ENCODE results near the gene OXNAD1.

The OXNAD1 gene

GRCh38 chr3:16264708-16265454 is at the start of gene OXNAD1, which contains the start of gene DPH3:
TSS of gene OXNAD1 (plus strand) at chr3:16265212. CDS start at chr3:16270953, 5,741 bp downstream.
TSS of gene DPH3 (minus strand) at chr3:16264943. CDS start at chr3:16264876, 67 bp downstream.
- in situ Hi-C loops (cut with MboI; ENCODE audit: low sequenced_read_pairs), result no loop called here

GRCh38 chr3:16216373-16216935 is 48.6 kb upstream of the OXNAD1 start:
- in situ Hi-C loops (cut with MboI; ENCODE audit: low sequenced_read_pairs), result no loop called here

GRCh38 chr3:16219777-16220176 is 45.2 kb upstream of the OXNAD1 start:
- in situ Hi-C loops (cut with MboI; ENCODE audit: low sequenced_read_pairs), result no loop called here

- in situ Hi-C loops (cut with MboI; ENCODE audit: low sequenced_read_pairs), result no loop called here
Observed at GRCh38 chr3:16221990-16222389, 43.0 kb upstream of the OXNAD1 start.

GRCh38 chr3:16222547-16222946 is 42.5 kb upstream of the OXNAD1 start:
- in situ Hi-C loops (cut with MboI; ENCODE audit: low sequenced_read_pairs), result no loop called here

- in situ Hi-C loops (cut with MboI; ENCODE audit: low sequenced_read_pairs), result no loop called here
Observed at GRCh38 chr3:16224325-16224724, 40.7 kb upstream of the OXNAD1 start.

GRCh38 chr3:16227566-16227965 is 37.4 kb upstream of the OXNAD1 start:
- in situ Hi-C loops (cut with MboI; ENCODE audit: low sequenced_read_pairs), result no loop called here

- in situ Hi-C loops (cut with MboI; ENCODE audit: low sequenced_read_pairs), result no loop called here
Observed at GRCh38 chr3:16229681-16230080, 35.3 kb upstream of the OXNAD1 start.

GRCh38 chr3:16231983-16232382 is 33.0 kb upstream of the OXNAD1 start:
- in situ Hi-C loops (cut with MboI; ENCODE audit: low sequenced_read_pairs), result no loop called here

GRCh38 chr3:16233806-16234205 is 31.2 kb upstream of the OXNAD1 start:
- in situ Hi-C loops (cut with MboI; ENCODE audit: low sequenced_read_pairs), result no loop called here

GRCh38 chr3:16234281-16234680 is 30.7 kb upstream of the OXNAD1 start:
- in situ Hi-C loops (cut with MboI; ENCODE audit: low sequenced_read_pairs), result no loop called here

- in situ Hi-C loops (cut with MboI; ENCODE audit: low sequenced_read_pairs), result no loop called here
Observed at GRCh38 chr3:16236030-16236639, 28.9 kb upstream of the OXNAD1 start.

GRCh38 chr3:16236856-16237393 is 28.1 kb upstream of the OXNAD1 start:
- in situ Hi-C loops (cut with MboI; ENCODE audit: low sequenced_read_pairs), result no loop called here

- in situ Hi-C loops (cut with MboI; ENCODE audit: low sequenced_read_pairs), result no loop called here
Observed at GRCh38 chr3:16239086-16239770, 25.8 kb upstream of the OXNAD1 start.

GRCh38 chr3:16239780-16240179 is 25.2 kb upstream of the OXNAD1 start:
- in situ Hi-C loops (cut with MboI; ENCODE audit: low sequenced_read_pairs), result no loop called here

GRCh38 chr3:16240229-16241023 is 24.6 kb upstream of the OXNAD1 start:
- in situ Hi-C loops (cut with MboI; ENCODE audit: low sequenced_read_pairs), result no loop called here

GRCh38 chr3:16241225-16241624 is 23.8 kb upstream of the OXNAD1 start:
- in situ Hi-C loops (cut with MboI; ENCODE audit: low sequenced_read_pairs), result no loop called here

GRCh38 chr3:16242177-16242576 is 22.8 kb upstream of the OXNAD1 start:
- in situ Hi-C loops (cut with MboI; ENCODE audit: low sequenced_read_pairs), result no loop called here

- in situ Hi-C loops (cut with MboI; ENCODE audit: low sequenced_read_pairs), result no loop called here
Observed at GRCh38 chr3:16243706-16244490, 21.1 kb upstream of the OXNAD1 start.

- in situ Hi-C loops (cut with MboI; ENCODE audit: low sequenced_read_pairs), result no loop called here
Observed at GRCh38 chr3:16245609-16246008, 19.4 kb upstream of the OXNAD1 start.

All from HL-60/S4 (cell line).